NCI-H1694 treated with DMSO at 0.1 percent for 48 hours (cell line): ENCODE data around the gene CCDC40.
A peak's percentile ranks its signal among the peaks of the same experiment; 100 is the strongest.

Experiments used
- DNase-seq: peaks from one replicate; lab custom pipeline; 2025; lab: John Stamatoyannopoulos, UW

CCDC40 gene

DNA sequence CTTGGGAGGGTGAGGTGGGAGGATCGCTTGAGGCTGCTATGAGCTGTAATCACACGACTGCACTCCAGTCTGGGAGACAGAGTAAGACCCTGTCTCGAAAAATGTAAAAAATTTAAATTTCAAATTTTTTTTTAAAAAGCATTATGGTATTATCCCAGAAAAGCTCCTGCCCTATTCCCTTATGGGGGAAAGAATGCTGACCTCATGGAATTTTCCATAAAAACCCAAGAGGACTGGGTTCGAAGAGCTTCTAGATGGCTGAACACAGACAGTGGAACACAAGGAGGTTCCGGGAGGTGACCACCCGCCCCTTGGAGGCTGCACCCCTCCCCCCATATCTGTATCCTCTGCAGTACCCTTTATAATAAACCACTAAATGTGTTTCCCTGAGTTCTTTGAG, 106.5 kb downstream of the CCDC40 start:
- no peak for DNase-seq

DNA sequence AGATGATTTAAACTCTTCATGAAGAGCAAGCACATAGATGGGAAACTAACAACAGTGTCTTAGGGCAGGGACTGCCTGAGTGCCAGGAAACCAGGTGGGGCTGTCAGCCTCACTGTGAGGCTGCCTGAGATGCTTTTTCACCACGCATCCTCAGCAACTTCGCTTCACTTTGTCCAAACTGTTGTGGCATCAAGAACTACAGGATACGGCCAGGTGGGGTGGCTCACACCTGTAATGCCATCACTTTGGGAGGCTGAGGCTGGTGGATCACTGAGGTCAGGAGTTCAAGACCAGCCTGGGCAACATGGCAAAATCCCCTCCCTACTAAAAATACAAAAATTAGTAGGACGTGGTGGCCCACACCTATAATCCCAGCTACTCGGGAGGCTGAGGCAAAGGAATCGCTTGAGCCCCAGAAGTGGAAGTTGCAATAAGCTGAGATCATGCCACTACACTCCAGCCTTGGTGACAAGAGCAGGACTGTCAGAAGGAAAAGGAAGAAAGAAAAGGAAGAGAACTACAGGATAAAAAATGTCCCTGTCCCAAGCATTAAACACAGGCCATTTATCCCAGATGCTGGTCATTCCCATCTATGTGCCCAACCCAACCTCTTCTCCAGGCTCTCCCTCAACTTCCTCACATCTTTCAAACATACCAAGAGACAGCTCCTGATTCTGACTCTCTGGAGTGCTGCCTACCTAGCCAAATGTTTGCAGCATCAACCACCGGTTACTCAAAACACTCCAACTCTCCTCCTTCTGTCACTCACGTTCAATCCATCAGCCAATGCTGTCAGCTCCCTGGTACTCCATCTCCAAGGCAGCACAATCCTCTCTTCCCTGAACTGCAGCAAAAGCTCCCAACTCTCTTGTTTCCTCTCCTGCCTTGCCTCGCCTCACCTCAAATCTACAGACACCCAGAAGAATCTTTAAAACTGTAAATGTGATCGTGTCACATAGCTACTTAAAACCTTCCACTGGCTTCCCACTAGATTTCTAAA, 108.9 kb downstream of the CCDC40 start:
- DNase-seq = no peak

DNA sequence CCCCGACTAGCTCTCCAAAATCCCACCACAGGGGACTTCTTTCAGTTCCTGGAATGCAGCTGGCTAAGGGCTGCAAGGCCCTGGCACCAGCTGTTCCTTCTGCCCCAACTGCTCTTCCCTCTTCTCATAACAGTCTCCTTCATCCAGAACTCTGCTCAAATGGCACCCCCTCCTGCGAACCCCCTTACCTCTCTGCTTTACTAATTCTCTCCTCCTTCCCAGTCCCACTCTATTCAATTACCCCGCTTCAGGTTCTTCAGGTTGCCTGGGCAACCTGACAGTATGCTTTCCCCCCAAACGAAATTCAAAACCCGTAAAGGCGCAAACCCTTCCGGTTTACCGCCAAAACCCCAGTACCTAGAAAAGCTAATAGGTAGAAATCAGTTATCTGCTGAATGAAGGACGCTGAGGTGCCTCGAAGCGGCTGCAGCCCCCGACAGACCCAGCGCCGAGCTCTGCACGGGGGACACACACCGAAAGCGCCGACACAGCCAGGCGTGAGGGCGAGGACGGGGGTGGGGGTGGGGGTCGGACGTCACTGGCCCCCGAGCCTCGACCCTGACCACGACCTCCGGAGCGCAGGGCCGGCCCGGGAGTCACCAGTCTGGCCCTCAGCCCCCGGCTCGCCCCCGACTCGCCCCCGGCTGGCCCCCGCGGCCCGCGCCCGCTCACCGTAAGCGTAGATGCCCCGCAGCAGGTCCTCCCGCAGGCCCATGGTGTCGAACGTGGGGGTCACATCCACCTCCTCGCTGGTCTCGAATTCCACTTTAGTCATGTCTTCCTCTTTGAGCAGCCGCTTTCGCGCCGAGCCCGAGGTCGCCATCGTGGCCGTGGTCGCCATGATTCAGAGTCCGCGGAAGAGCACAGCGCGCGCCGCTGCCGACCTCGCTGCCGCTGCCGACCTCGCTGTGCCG, 109.9 kb downstream of the CCDC40 start:
- DNase-seq = peak; percentile 12

DNA sequence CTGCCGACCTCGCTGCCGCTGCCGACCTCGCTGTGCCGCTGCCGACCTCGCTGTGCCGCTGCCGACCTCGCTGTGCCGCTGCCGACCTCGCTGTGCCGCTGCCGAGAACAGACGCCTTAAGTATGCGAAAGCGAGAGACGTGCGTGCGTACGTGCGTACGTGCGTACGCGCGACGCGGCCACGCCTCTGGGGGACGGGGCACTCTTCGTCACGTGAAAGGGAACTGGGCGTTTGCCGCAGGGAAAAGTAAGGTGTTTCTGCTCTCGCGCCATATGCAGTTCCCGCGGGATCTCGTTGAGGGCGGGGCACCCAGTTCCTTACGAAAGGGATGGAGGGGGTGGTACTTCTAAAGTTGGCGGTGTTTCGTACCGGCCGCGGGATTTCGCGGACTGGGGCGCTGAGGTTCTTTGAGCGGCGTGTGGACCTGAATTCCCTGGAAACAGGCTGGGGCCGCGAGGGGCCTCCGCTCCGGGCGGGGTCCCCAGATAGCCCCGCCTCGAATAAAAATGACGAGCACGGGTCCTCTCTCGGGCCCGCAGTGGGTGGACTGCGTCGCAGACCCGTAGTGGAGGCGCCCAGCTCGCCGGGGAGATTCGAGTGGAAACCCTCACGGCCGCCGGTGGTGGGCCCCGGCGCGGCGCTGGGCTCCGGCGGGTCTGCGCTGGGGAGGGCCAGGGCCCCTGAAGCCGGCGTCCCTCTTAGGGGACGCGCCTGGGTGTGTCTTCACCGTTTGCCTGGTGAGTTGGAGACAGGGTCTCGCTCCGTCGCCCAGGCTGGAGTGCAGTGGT, 110.8 kb downstream of the CCDC40 start, which contains the start of gene EIF4A3:
Gene EIF4A3 (minus strand): TSS at position 94 of the 788 bp plus-strand sequence. CDS start 167 bp downstream, outside the sequence.
- peak; percentile 98 for DNase-seq
